ENCODE results near the gene MRPL58. TPM values are rescaled to one million over a fixed set of nuclear protein-coding genes. Genes with fewer than 3 reads are reported as not detected.

The MRPL58 gene
- total RNA-seq, 3 donors from 2014 or later (not counting 1 experiment from before 2014, with no cell fraction given), result 9.0 to 15.7 (median 12.9) TPM

DNA sequence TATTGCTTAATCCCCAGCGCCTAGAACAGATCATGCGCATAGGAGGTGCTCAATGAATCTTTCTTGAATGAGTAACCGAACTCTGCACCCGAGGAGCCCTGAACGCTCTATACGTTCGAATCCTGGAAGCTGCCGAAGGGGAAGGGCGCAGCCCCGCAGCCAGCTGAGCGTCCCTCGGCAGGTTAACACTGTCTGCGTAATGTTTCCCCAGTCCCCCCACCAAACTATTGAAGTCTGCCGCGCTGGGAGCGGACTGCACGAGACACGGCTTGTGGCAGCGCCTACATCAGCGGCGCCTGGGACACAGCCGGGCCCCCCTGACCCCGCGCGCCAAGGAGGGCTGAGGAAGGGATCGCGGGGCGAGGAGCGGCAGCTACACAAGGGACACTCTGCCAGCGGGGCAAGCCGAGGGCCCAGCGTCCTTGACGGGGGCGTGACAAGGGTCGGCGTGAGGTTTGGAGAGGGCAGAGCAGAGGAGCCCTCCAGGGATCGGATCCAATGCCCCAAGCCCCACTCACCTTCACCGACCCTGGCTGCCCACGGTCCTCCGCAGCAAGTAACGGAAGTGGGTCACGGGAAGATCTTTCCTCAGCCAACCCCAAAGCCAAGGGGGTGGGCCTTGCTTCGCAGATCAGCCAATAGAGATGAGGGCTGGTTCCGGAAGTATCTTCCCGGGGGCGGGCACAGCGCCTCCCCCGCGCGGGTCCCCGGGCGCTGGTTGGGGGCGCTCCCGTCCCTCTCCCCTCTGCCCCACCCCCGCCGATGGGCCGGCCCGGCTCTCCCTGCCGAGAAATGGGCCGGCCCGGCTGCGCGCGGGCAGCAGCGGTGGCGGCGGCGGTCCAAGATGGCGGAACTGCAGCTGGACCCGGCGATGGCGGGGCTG is 34.2 kb downstream of the MRPL58 start, which contains the start of the genes ATP5PD and KCTD2:
ATP5PD (minus strand) TSS at position 563 of the 883 bp plus-strand sequence. CDS start 4,319 bp downstream, outside the sequence.
KCTD2 (plus strand) TSS at position 819 of the 883 bp plus-strand sequence; CDS start at position 845, 26 bp downstream.
- Histone ChIP-seq H3K4me1 (ENCODE audit: control insufficient read depth, insufficient read depth, low read length) (peaks cover 19% of the 10 kb centered on the region), H3K9me3 (ENCODE audit: control insufficient read depth, insufficient read depth, low read length) (no peaks in the 10 kb centered on the region), H3K27ac (ENCODE audit: low read length) (peak within 1 kb of the TSS; percentile 81), H3K27me3 (ENCODE audit: control insufficient read depth, insufficient read depth, low read length) (no peaks in the 10 kb centered on the region), H3K4me3 (ENCODE audit: low read length) (peak within 1 kb of the TSS; percentile 92), H3K36me3 (ENCODE audit: control insufficient read depth, insufficient read depth, low read length) (peaks cover 11% of the 10 kb centered on the region)
- intact Hi-C loops (cut with micrococcal nuclease), result loop anchor here (2.0 kb wide), 1 partner anchor 34 kb away; the partner anchor contains the start of gene MRPL58
- H3K27ac Mint-ChIP-seq, result peak within 1 kb of the TSS; percentile 94 to 98
- under 1% methylated on average over 72 of the region's 72 CpGs for WGBS (ENCODE audit: insufficient coverage)
- TF ChIP-seq CTCF (IDR thresholded peaks at IDR 0.05), result no peak
- no peaks in the 10 kb centered on the region for H3K27me3 Mint-ChIP-seq (ENCODE audit: low read depth in 2 of 2)
- H3K36me3 Mint-ChIP-seq, result no peaks in the 10 kb centered on the region
- H3K9me3 Mint-ChIP-seq, result no peaks in the 10 kb centered on the region
- H3K4me3 Mint-ChIP-seq, result peak within 1 kb of the TSS; percentile 97
- peaks cover 33 to 34% of the 10 kb centered on the region in 2 donors for H3K4me1 Mint-ChIP-seq
- ATAC-seq (peak; percentile 93 to 99 (median 95)), DNase-seq (peak; percentile 92 to 96)

DNA sequence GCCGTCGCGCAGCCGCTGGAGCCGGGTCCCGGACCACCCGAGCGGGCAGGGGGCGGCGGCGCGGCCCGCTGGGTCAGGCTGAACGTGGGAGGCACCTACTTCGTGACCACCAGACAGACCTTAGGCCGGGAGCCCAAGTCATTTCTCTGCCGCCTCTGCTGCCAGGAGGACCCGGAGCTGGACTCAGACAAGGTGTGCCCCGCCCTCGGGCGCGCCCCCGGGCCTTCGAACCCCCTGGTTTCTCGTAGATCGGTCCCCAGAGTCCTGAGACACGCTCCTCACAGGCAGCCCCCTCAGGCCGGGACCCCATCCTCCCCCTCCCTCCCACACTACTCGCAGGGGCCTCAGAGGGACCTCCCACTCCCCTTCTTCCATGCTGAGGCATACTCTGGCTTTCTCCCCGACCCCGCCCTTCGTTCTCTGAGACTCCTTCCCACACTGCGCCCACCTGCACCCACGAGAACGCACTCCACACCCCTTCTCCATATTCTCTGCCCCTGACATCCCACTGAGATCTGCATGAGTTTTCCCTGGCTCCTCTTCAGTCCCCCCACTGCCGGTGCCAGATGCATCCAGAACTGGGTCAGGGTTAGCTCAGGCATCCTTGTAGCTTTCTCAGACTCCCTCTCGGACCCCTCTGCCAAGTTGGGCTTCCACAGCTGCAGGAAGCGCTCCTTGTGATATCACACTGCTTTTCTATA is 35.1 kb downstream of the MRPL58 start:
- Mint-ChIP-seq H3K4me3 (peak overlapping the region; percentile 97), H3K36me3 (no peaks in the 10 kb centered on the region), H3K9me3 (no peaks in the 10 kb centered on the region), H3K27ac (peak overlapping the region; percentile 85 to 98), H3K4me1 (peaks cover 33 to 34% of the 10 kb centered on the region in 2 donors), H3K27me3 (ENCODE audit: low read depth in 2 of 2) (no peaks in the 10 kb centered on the region)
- WGBS (ENCODE audit: insufficient coverage), result 1% methylated on average over 38 of the region's 38 CpGs
- Histone ChIP-seq H3K4me3 (ENCODE audit: low read length) (peak overlapping the region; percentile 92), H3K27ac (ENCODE audit: low read length) (peak overlapping the region; percentile 30), H3K27me3 (ENCODE audit: control insufficient read depth, insufficient read depth, low read length) (no peaks in the 10 kb centered on the region), H3K9me3 (ENCODE audit: control insufficient read depth, insufficient read depth, low read length) (no peaks in the 10 kb centered on the region), H3K36me3 (ENCODE audit: control insufficient read depth, insufficient read depth, low read length) (peaks cover 10% of the 10 kb centered on the region), H3K4me1 (ENCODE audit: control insufficient read depth, insufficient read depth, low read length) (peaks cover 19% of the 10 kb centered on the region)
- intact Hi-C loops (cut with micrococcal nuclease), result loop anchor here (2.0 kb wide), 1 partner anchor 35 kb away; the partner anchor contains the start of gene MRPL58
- TF ChIP-seq CTCF (IDR thresholded peaks at IDR 0.05), result no peak
- ATAC-seq (no peak), DNase-seq (peak; percentile 32 to 50)

GRCh38 chr17:75048249-75048878 is 35.9 kb downstream of the MRPL58 start:
- H3K4me3 ChIP-seq (ENCODE audit: low read length), result no peak overlapping the region
- no peaks in the 10 kb centered on the region for H3K36me3 Mint-ChIP-seq
- H3K9me3 Mint-ChIP-seq, result no peaks in the 10 kb centered on the region
- no peak for ATAC-seq
- 59% methylated on average over 5 of the region's 5 CpGs for WGBS (ENCODE audit: insufficient coverage)
- no peak overlapping the region for H3K27ac ChIP-seq (ENCODE audit: low read length)
- peaks cover 16% of the 10 kb centered on the region for H3K36me3 ChIP-seq (ENCODE audit: control insufficient read depth, insufficient read depth, low read length)
- H3K4me1 ChIP-seq (ENCODE audit: control insufficient read depth, insufficient read depth, low read length), result peaks cover 19% of the 10 kb centered on the region
- intact Hi-C loops (cut with micrococcal nuclease), result no loop called here
- H3K27me3 ChIP-seq (ENCODE audit: control insufficient read depth, insufficient read depth, low read length), result no peaks in the 10 kb centered on the region
- H3K27ac Mint-ChIP-seq, result peak overlapping the region; percentile 85 to 98
- peak overlapping the region; percentile 97 for H3K4me3 Mint-ChIP-seq
- peaks cover 33 to 34% of the 10 kb centered on the region in 2 donors for H3K4me1 Mint-ChIP-seq
- no peaks in the 10 kb centered on the region for H3K9me3 ChIP-seq (ENCODE audit: control insufficient read depth, insufficient read depth, low read length)
- H3K27me3 Mint-ChIP-seq (ENCODE audit: low read depth in 2 of 2), result no peaks in the 10 kb centered on the region
- no peak for DNase-seq
- no peak for TF ChIP-seq CTCF (IDR thresholded peaks at IDR 0.05)

Measured in natural killer cell (primary cell).